GM15510 (cell line): ENCODE results near the gene ADGRL3.

Experiments used
- POLR2A ChIP-seq: IDR thresholded peaks from 3 replicates; pipeline ENCODE4 v1.6.1; 2011; ENCODE audit warnings: borderline replicate concordance; ENCODE audit not compliant: insufficient read length; ENCODE audit errors: extremely low read depth

The ADGRL3 gene

DNA sequence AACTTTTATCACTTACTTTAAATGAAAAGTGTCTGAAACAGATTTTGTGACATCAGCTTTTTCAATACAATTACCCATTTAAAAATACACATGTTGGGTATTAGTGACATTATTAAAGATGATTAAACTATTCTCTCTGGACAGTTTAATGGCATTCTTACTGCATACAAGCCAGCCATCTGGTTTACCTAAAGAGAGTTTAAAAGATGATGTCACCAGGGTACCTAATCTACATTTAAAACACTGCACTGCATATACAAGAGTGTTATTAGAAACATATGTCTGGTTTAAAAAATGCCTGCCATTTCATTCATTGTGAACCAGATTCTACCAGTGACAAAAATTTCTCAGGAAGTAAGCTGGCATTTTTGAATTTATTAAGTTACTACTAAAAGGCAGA, 919.1 kb downstream of the ADGRL3 start:
- no peak for TF ChIP-seq POLR2A

DNA sequence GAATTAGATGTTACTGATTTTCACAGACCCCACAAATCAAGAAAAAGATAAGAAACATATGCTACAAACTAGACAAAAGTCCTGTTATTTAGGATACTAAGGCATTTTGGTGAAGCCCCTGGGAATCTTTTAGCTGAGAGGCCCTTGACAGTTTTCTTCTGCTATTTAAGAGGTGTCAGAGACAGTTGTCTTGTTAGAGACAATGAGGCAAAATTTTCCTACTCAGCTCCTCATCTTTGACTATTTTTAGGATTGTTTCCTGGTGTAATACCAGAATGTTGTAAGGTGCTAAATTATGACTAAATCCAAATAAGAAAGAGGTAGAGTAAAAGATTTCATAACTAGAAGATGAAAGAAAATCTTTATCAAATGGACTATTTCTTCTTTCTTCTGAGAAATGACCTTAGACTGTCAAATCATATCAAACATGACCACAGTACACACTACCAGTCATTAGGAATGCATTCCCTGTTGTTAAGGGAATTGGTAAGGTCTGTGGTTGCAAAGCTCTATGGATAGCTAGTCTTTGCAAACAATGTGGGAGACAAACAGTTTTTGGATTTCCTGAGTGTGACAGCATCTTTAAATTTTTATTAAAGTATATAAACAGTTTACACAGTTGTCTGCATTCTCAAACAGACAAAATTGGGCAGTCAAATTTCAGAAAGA, 926.1 kb downstream of the ADGRL3 start:
- TF ChIP-seq POLR2A = no peak
